GM21381 (cell line): ENCODE data around the gene KRTAP10-3.
"Not testable (repeated sequence)": the region's sequence is repeated elsewhere in the genome, so short reads cannot be mapped to it uniquely, and the experiment has no call there.

ENCODE experiments used
- ATAC-seq: cut with Tn5 transposase; IDR thresholded peaks from one replicate; pipeline ENCODE4 v1.9.1; 2021; ENCODE audit warnings: mild to moderate bottlenecking, moderate library complexity; ENCODE audit not compliant: unreplicated experiment

Gene KRTAP10-3

GRCh38 chr21:44558695-44559094, at the start of gene KRTAP10-3:
TSS of gene KRTAP10-3 (minus strand) at chr21:44558795. CDS start at chr21:44558715, 80 bp downstream.
- no peak for ATAC-seq

- no peak for ATAC-seq
Observed at GRCh38 chr21:44606495-44606894, 47.9 kb upstream of the KRTAP10-3 start.

- ATAC-seq: no peak
Observed at GRCh38 chr21:44603911-44604310, 45.3 kb upstream of the KRTAP10-3 start.

GRCh38 chr21:44603109-44603875, 44.7 kb upstream of the KRTAP10-3 start:
- no peak for ATAC-seq

- no peak for ATAC-seq
Observed at GRCh38 chr21:44602463-44602850, 43.9 kb upstream of the KRTAP10-3 start.

- no peak for ATAC-seq
Observed at GRCh38 chr21:44601596-44602462, 43.2 kb upstream of the KRTAP10-3 start.

GRCh38 chr21:44601091-44601490, 42.5 kb upstream of the KRTAP10-3 start:
- not testable (repeated sequence) for ATAC-seq

- not testable (repeated sequence) for ATAC-seq
Observed at GRCh38 chr21:44600118-44600978, 41.8 kb upstream of the KRTAP10-3 start, which contains the start of gene KRTAP10-7. TSS of gene KRTAP10-7 (plus strand) at chr21:44600597. CDS start at chr21:44600622, 25 bp downstream.

GRCh38 chr21:44599264-44600029, 40.9 kb upstream of the KRTAP10-3 start:
- ATAC-seq: no peak

GRCh38 chr21:44598061-44598460, 39.5 kb upstream of the KRTAP10-3 start:
- no peak for ATAC-seq

- ATAC-seq: no peak
Observed at GRCh38 chr21:44596068-44596725, 37.6 kb upstream of the KRTAP10-3 start.

- ATAC-seq: no peak
Observed at GRCh38 chr21:44595524-44595923, 36.9 kb upstream of the KRTAP10-3 start.

GRCh38 chr21:44594406-44594916, 35.9 kb upstream of the KRTAP10-3 start:
- ATAC-seq: no peak

- no peak for ATAC-seq
Observed at GRCh38 chr21:44593598-44594405, 35.2 kb upstream of the KRTAP10-3 start.

- ATAC-seq: no peak
Observed at GRCh38 chr21:44592446-44593311, 34.1 kb upstream of the KRTAP10-3 start, which contains the start of gene KRTAP10-6. TSS of gene KRTAP10-6 (minus strand) at chr21:44592505. CDS start at chr21:44592484, 21 bp downstream.

- ATAC-seq: not testable (repeated sequence)
Observed at GRCh38 chr21:44591801-44592130, 33.2 kb upstream of the KRTAP10-3 start.
